BE2C (cell line): ENCODE data around the gene NFIC.

Experiments used
- DNase-seq: peaks from one replicate; pipeline ENCODE4 v3.0.0-alpha.2; 2020
- H3K27me3 ChIP-seq: fragments of 250-450 bp; sonication (Bioruptor Pico); 2 replicates; pipeline ENCODE4 v1.5.1; 2020; ENCODE audit warnings: mild to moderate bottlenecking
- H3K36me3 ChIP-seq: fragments of 250-450 bp; sonication (Bioruptor Pico); 2 replicates; pipeline ENCODE4 v1.5.1; 2020; ENCODE audit warnings: mild to moderate bottlenecking
- H3K4me1 ChIP-seq: fragments of 250-450 bp; sonication (Bioruptor Pico); 2 replicates; pipeline ENCODE4 v1.5.1; 2020
- H3K4me3 ChIP-seq: 2 replicates; pipeline ENCODE4 v1.5.1; 2011; ENCODE audit warnings: low read depth, low read length
- H3K9me3 ChIP-seq: fragments of 250-450 bp; sonication (Bioruptor Pico); 2 replicates; pipeline ENCODE4 v1.5.1; 2020
- CTCF ChIP-seq: IDR thresholded peaks from 2 replicates; pipeline ENCODE4 v1.5.1; 2012; ENCODE audit warnings: mild to moderate bottlenecking, low read depth, low read length

The NFIC gene

GRCh38 chr19:3497757-3498520 is 131.6 kb downstream of the NFIC start:
- H3K4me3 ChIP-seq = no peak overlapping the region
- no peaks in the 10 kb centered on the region for H3K9me3 ChIP-seq
- DNase-seq = no peak
- H3K36me3 ChIP-seq = peaks cover 36% of the 10 kb centered on the region
- no peaks in the 10 kb centered on the region; the same call in 1 of the 2 replicates for H3K4me1 ChIP-seq
- no peak for TF ChIP-seq CTCF
- no peaks in the 10 kb centered on the region for H3K27me3 ChIP-seq

- DNase-seq = no peak
- peak overlapping the region; percentile 100 for H3K4me3 ChIP-seq
- H3K36me3 ChIP-seq = peaks cover 24% of the 10 kb centered on the region
- TF ChIP-seq CTCF = no peak
- no peaks in the 10 kb centered on the region; the same call in none of the 2 replicates for H3K4me1 ChIP-seq
- no peaks in the 10 kb centered on the region for H3K27me3 ChIP-seq
- H3K9me3 ChIP-seq = no peaks in the 10 kb centered on the region
Measured at GRCh38 chr19:3499738-3500428, 133.5 kb downstream of the NFIC start.

GRCh38 chr19:3500429-3501101 is 134.2 kb downstream of the NFIC start, which contains the start of gene DOHH:
TSS of gene DOHH (minus strand) at chr19:3500674. CDS start at chr19:3496814, 3,860 bp downstream.
- peak within 1 kb of the TSS; percentile 100 for H3K4me3 ChIP-seq
- H3K9me3 ChIP-seq = no peaks in the 10 kb centered on the region
- peak; percentile 95 for DNase-seq
- no peaks in the 10 kb centered on the region for H3K27me3 ChIP-seq
- peaks cover 18% of the 10 kb centered on the region for H3K36me3 ChIP-seq
- H3K4me1 ChIP-seq = no peaks in the 10 kb centered on the region; the same call in none of the 2 replicates
- TF ChIP-seq CTCF = no peak

GRCh38 chr19:3501780-3502179 is 135.4 kb downstream of the NFIC start:
- no peaks in the 10 kb centered on the region for H3K27me3 ChIP-seq
- peaks cover 11% of the 10 kb centered on the region for H3K36me3 ChIP-seq
- TF ChIP-seq CTCF = no peak
- no peaks in the 10 kb centered on the region; the same call in none of the 2 replicates for H3K4me1 ChIP-seq
- H3K9me3 ChIP-seq = no peaks in the 10 kb centered on the region
- H3K4me3 ChIP-seq = no peak overlapping the region
- DNase-seq = no peak

GRCh38 chr19:3503036-3503572 is 136.7 kb downstream of the NFIC start:
- no peak overlapping the region for H3K4me3 ChIP-seq
- no peak for DNase-seq
- no peak for TF ChIP-seq CTCF
- no peaks in the 10 kb centered on the region for H3K27me3 ChIP-seq
- H3K9me3 ChIP-seq = no peaks in the 10 kb centered on the region
- no peaks in the 10 kb centered on the region; the same call in none of the 2 replicates for H3K4me1 ChIP-seq
- peaks cover 7% of the 10 kb centered on the region for H3K36me3 ChIP-seq
